ENCODE measurements around the gene TRIM29. TPM values are rescaled to one million over a fixed set of nuclear protein-coding genes. Genes with fewer than 3 reads are reported as not detected.
"Not testable (repeated sequence)": the region's sequence is repeated elsewhere in the genome, so short reads cannot be mapped to it uniquely, and the experiment has no call there.

The TRIM29 gene
- total RNA-seq, 1 donor from 2014 or later, result 3.4 TPM

GRCh38 chr11:120144501-120144900 lies 6.6 kb upstream of the TRIM29 start:
- Histone ChIP-seq H3K9me3 (no peaks in the 10 kb centered on the region), H3K27ac (no peak overlapping the region), H3K4me1 (no peaks in the 10 kb centered on the region), H3K36me3 (no peaks in the 10 kb centered on the region), H3K4me3 (no peak overlapping the region), H3K27me3 (peaks cover 34% of the 10 kb centered on the region)
- no peak for DNase-seq
- ATAC-seq, result no peak
- TF ChIP-seq, protein P1, sequence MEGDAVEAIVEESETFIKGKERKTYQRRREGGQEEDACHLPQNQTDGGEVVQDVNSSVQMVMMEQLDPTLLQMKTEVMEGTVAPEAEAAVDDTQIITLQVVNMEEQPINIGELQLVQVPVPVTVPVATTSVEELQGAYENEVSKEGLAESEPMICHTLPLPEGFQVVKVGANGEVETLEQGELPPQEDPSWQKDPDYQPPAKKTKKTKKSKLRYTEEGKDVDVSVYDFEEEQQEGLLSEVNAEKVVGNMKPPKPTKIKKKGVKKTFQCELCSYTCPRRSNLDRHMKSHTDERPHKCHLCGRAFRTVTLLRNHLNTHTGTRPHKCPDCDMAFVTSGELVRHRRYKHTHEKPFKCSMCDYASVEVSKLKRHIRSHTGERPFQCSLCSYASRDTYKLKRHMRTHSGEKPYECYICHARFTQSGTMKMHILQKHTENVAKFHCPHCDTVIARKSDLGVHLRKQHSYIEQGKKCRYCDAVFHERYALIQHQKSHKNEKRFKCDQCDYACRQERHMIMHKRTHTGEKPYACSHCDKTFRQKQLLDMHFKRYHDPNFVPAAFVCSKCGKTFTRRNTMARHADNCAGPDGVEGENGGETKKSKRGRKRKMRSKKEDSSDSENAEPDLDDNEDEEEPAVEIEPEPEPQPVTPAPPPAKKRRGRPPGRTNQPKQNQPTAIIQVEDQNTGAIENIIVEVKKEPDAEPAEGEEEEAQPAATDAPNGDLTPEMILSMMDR (IDR thresholded peaks at IDR 0.05), result no peak
- intact Hi-C loops (cut with DNase I), result no loop called here

DNA sequence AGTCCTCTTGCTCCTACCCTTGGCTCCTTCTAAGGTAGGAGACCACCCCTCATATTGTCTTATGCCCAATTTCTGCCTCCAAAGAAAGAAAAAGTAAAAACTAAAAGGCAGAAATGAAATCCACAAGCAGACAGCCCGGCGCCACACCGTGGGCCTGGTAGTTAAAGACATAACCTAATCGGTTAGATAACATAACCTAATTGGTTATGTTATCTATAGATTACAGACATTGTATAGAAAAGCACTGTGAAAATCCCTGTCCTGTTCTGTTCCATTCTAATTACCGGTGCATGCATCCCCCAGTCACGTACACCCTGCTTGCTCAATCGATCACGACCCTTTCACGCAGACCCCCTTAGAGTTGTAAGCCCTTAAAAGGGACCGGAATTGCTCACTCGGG lies 5.6 kb upstream of the TRIM29 start:
- H3K36me3 ChIP-seq; DNase-seq; H3K9me3 ChIP-seq; H3K4me1 ChIP-seq; intact Hi-C loops (cut with DNase I); ATAC-seq; H3K27ac ChIP-seq; H3K4me3 ChIP-seq: not testable (repeated sequence)
- H3K27me3 ChIP-seq, result peaks cover 45% of the 10 kb centered on the region

GRCh38 chr11:120142441-120143100 lies 4.7 kb upstream of the TRIM29 start:
- TF ChIP-seq, protein P1 (IDR thresholded peaks at IDR 0.05), result no peak
- H3K4me3 ChIP-seq, result no peak overlapping the region
- DNase-seq, result no peak
- H3K36me3 ChIP-seq, result no peaks in the 10 kb centered on the region
- H3K27ac ChIP-seq, result no peak overlapping the region
- ATAC-seq, result no peak
- H3K4me1 ChIP-seq, result no peaks in the 10 kb centered on the region
- peaks cover 41% of the 10 kb centered on the region for H3K27me3 ChIP-seq
- no peaks in the 10 kb centered on the region for H3K9me3 ChIP-seq
- intact Hi-C loops (cut with DNase I), result no loop called here

GRCh38 chr11:120141768-120142423 lies 4.0 kb upstream of the TRIM29 start:
- Histone ChIP-seq H3K27ac (no peak overlapping the region), H3K36me3 (no peaks in the 10 kb centered on the region), H3K9me3 (no peaks in the 10 kb centered on the region), H3K27me3 (peaks cover 35% of the 10 kb centered on the region), H3K4me1 (no peaks in the 10 kb centered on the region), H3K4me3 (no peak overlapping the region)
- no peak for DNase-seq
- TF ChIP-seq, protein P1 (IDR thresholded peaks at IDR 0.05), result no peak
- no peak for ATAC-seq
- intact Hi-C loops (cut with DNase I), result no loop called here

DNA sequence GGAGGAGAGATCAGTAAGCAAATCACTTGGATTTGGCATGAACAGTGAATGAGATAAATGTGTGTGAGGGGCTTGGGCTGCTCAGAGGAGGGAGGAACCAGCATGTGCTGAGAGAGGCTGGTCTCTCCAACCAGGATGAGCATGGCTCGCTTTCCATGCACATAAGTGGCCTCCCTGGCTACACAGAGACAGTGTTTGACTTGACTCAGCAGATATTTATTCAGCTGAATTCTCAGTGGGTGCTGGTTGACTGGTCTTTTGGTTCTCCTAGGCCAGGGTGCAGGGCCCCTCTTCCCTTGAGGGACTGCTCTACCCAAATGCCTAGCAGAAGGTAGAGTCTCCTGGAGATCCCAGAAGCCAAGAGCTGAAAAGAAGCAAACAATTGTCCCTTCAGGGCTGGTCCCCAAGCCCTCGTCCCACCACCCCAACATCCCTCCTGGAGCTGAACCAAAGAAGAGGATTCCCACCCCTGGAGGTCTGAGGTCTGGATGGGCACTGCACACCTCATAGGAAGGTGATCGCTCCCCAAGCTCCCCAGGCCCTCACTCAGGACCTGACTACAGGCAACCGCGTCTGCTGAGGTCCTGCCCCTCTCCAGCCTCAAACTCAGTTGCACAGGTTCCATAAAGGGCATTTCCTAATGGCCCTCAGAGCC lies 3.3 kb upstream of the TRIM29 start:
- intact Hi-C loops (cut with DNase I), result no loop called here
- Histone ChIP-seq H3K27ac (no peak overlapping the region), H3K27me3 (peaks cover 35% of the 10 kb centered on the region), H3K4me1 (no peaks in the 10 kb centered on the region), H3K9me3 (no peaks in the 10 kb centered on the region), H3K4me3 (no peak overlapping the region), H3K36me3 (no peaks in the 10 kb centered on the region)
- ATAC-seq, result no peak
- DNase-seq, result no peak
- TF ChIP-seq, protein P1 (IDR thresholded peaks at IDR 0.05), result no peak
